ENCODE data around the gene MACF1.

Gene MACF1

DNA sequence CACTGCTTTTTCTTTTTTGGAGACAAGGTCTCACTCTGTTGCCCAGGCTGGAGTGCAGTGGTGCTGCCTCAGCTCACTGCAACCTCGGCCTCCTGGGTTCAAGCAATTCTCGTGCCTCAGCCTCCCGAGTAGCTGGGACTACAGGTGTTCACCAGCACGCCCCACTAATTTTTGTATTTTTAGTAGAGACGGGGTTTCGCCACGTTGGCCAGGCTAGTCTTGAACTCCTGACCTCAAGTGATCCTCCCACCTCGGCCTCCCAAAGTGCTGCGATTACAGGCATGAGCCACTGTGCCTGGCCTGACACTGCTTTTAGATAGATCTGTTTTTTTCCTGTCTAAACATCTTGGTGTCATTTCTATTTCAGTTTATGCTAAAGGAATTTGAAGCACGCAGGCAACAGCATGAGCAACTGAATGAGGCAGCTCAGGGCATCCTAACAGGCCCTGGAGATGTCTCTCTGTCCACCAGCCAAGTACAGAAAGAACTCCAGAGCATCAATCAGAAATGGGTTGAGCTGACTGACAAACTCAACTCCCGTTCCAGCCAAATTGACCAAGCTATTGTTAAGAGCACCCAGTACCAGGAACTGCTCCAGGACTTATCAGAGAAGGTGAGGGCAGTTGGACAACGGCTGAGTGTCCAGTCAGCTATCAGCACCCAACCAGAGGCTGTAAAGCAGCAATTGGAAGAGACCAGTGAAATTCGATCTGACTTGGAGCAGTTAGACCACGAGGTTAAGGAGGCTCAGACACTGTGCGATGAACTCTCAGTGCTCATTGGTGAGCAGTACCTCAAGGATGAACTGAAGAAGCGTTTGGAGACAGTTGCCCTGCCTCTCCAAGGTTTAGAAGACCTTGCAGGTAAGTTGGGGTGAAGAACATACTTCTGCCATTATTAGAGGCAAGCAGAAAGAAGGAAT is 180.8 kb downstream of the MACF1 start:
- in situ Hi-C loops (cut with MboI; ENCODE audit: low pct_unique_long_range_greater_than_20kb, low sequenced_read_pairs, unreplicated experiment): no loop called here
- TF ChIP-seq, protein P1, sequence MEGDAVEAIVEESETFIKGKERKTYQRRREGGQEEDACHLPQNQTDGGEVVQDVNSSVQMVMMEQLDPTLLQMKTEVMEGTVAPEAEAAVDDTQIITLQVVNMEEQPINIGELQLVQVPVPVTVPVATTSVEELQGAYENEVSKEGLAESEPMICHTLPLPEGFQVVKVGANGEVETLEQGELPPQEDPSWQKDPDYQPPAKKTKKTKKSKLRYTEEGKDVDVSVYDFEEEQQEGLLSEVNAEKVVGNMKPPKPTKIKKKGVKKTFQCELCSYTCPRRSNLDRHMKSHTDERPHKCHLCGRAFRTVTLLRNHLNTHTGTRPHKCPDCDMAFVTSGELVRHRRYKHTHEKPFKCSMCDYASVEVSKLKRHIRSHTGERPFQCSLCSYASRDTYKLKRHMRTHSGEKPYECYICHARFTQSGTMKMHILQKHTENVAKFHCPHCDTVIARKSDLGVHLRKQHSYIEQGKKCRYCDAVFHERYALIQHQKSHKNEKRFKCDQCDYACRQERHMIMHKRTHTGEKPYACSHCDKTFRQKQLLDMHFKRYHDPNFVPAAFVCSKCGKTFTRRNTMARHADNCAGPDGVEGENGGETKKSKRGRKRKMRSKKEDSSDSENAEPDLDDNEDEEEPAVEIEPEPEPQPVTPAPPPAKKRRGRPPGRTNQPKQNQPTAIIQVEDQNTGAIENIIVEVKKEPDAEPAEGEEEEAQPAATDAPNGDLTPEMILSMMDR (IDR thresholded peaks at IDR 0.05; ENCODE audit: extremely low read depth, insufficient read depth, missing control alignments): no peak
- no peak for DNase-seq (ENCODE audit: low spot score)

DNA sequence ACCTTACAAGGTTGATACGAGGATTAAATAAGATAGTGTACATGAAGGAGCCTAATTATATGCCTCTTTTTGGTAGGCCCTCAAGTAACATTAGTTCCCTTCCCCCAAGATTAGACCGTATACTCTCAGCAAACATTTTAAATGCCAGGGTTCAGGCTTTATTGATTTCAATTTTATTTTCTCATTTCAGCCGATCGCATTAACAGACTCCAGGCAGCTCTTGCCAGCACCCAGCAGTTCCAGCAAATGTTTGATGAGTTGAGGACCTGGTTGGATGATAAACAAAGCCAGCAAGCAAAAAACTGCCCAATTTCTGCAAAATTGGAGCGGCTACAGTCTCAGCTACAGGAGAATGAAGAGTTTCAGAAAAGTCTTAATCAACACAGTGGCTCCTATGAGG is 182.5 kb downstream of the MACF1 start:
- in situ Hi-C loops (cut with MboI; ENCODE audit: low pct_unique_long_range_greater_than_20kb, low sequenced_read_pairs, unreplicated experiment): no loop called here
- no peak for DNase-seq (ENCODE audit: low spot score)
- TF ChIP-seq, protein P1 (IDR thresholded peaks at IDR 0.05; ENCODE audit: extremely low read depth, insufficient read depth, missing control alignments): no peak

DNA sequence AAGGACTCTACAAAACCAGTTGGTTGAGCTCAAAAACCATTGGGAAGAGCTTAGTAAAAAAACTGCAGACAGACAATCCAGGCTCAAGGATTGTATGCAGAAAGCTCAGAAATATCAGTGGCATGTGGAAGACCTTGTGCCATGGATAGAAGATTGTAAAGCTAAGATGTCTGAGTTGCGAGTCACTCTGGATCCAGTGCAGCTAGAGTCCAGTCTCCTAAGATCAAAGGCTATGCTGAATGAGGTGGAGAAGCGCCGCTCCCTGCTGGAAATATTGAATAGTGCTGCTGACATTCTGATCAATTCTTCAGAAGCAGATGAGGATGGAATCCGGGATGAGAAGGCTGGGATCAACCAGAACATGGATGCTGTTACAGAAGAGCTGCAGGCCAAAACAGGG is 183.0 kb downstream of the MACF1 start:
- in situ Hi-C loops (cut with MboI; ENCODE audit: low pct_unique_long_range_greater_than_20kb, low sequenced_read_pairs, unreplicated experiment): no loop called here
- no peak for DNase-seq (ENCODE audit: low spot score)
- TF ChIP-seq, protein P1 (IDR thresholded peaks at IDR 0.05; ENCODE audit: extremely low read depth, insufficient read depth, missing control alignments): no peak

DNA sequence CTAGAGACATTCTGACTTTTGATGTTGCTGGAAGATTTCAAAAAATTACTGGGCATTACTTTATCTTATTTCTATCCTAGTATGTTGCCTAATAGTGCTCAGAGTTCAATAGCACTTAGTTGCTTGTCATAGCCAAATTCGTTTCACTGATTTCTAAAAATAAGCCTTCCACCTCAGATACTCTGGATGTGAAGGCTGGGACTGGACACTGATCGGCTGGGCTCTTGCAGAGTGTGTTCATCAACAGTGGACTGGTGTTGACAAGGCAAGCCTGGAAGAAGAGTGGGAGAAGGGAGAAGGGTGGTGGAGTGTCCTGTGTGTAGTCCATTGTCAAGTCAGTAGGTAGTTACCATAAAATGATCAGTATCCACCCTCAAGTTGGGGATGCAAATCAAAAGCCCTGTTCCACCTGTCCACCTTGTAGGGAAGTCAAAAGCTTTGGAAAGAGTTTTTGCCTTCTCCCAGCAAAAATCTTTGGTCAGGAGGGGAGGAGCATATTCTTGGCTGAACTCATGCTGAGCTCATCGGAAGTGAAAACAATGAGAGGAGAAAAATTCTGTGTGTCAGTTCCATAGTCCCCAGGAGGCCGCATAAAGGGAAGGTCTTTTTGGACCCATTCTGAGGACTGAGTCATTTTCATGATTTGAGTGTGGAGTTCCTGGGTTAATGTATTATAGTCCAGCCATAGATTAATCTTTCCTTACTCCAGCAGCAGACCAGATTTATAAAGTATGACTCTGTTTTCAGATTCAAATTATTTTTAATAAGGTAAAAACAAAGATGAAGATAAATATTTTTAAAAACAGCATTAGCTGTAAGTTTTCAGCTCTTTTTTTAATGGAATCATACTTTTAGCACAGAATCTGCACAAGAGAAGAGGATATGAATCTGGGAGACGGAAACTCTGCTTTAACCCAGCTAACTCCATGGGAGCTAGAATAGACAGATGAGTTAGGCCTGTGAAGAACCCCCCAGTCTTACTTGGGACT is 187.5 kb downstream of the MACF1 start:
- DNase-seq (ENCODE audit: low spot score): no peak
- TF ChIP-seq, protein P1 (IDR thresholded peaks at IDR 0.05; ENCODE audit: extremely low read depth, insufficient read depth, missing control alignments): no peak
- in situ Hi-C loops (cut with MboI; ENCODE audit: low pct_unique_long_range_greater_than_20kb, low sequenced_read_pairs, unreplicated experiment): no loop called here

DNA sequence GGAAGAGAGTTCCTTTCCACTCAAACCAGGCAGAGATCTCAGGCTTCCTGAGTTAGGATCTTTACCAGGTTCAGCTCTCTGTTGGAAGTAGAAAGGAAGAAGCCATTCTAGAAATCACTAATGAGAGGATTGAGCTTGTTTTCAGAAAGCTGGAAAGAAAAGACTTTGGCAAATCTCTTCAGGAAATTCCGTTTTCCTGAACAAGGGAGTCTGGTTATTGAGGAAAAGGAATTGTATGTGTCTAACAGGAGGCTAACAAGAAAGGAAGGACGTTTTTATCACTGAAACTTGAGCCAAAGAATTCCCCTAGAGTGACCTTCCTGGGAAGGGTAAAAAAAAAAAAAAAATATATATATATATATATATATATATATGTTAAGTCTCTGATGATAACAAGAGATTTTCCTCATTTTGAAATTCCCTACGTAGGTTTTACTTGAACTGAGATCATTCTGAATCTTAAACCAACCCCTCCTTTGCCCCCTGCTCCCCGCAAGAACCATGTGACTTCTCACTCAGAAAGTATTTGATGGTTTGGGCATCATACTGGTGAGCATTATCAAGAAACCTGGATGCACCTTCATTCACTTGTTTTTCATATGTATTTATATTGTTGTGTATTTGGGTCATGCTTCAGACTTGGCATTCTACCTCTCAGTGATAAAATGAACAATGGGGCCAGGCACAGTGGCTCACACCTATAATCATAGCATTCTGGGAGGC is 188.5 kb downstream of the MACF1 start:
- in situ Hi-C loops (cut with MboI; ENCODE audit: low pct_unique_long_range_greater_than_20kb, low sequenced_read_pairs, unreplicated experiment): no loop called here
- TF ChIP-seq, protein P1 (IDR thresholded peaks at IDR 0.05; ENCODE audit: extremely low read depth, insufficient read depth, missing control alignments): no peak
- no peak for DNase-seq (ENCODE audit: low spot score)

DNA sequence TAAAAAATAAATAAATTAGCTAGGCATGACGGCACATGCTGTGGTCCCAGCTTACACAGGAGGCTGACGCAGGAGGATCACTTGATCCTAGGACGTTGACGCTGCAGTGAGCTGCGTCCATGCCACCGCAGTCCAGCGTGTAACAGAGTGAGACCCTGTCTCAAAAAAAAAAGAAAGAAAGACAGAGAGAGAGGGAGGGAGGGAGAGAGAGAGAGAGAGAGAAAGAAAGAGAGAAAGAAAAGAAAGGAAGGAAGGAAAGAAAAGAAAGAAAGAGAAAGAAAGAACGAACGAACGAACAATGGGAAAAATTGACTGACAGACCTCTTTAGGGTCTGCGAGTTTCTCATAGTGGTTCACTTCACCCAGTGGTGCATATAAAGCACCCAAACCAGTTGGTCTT is 189.2 kb downstream of the MACF1 start:
- DNase-seq (ENCODE audit: low spot score): no peak
- TF ChIP-seq, protein P1 (IDR thresholded peaks at IDR 0.05; ENCODE audit: extremely low read depth, insufficient read depth, missing control alignments): no peak
- in situ Hi-C loops (cut with MboI; ENCODE audit: low pct_unique_long_range_greater_than_20kb, low sequenced_read_pairs, unreplicated experiment): no loop called here
